OCI-LY7 (cell line): ENCODE data around the gene DCD. TPM values are rescaled to one million over a fixed set of nuclear protein-coding genes. Genes with fewer than 3 reads are reported as not detected.

Experiments
- BruUV-seq: library from RNA; stranded (reverse); fragments of 400-500 nt; replicated peaks from 2 replicates; lab custom pipeline; 2021; lab: Mats Ljungman, UMichigan
- CTCF ChIA-PET: fragments of 300-600 bp; sonication (Branson Sonifier 250); formaldehyde crosslinking; loops from one replicate; lab custom pipeline; 2022; ENCODE audit warnings: antibody characterized with exemption; ENCODE audit not compliant: unreplicated experiment; lab: Charles Lee
- POLR2A ChIA-PET: fragments of 300-600 bp; sonication (Branson Sonifier 250); formaldehyde crosslinking; loops from one replicate; lab custom pipeline; 2022; ENCODE audit warnings: antibody characterized with exemption; lab: Charles Lee
- DNase-seq: peaks from one replicate; pipeline ENCODE4 v3.0.0-alpha.2; 2015; ENCODE audit warnings: low spot score
- H2AFZ ChIP-seq: fragments of 200-600 bp; sonication (generic), shearing (Covaris generic); 2 replicates; pipeline ENCODE4 v1.6.1; 2014; ENCODE audit warnings: mild to moderate bottlenecking, antibody characterized with exemption, low read length, moderate library complexity
- H3K27ac ChIP-seq: fragments of 200-600 bp; sonication (generic); 2 replicates; pipeline ENCODE4 v1.5.1; 2014; ENCODE audit warnings: mixed run types, low read depth, mild to moderate bottlenecking, moderate library complexity, low read length, inconsistent platforms; ENCODE audit not compliant: poor library complexity, severe bottlenecking
- H3K36me3 ChIP-seq: fragments of 200-600 bp; sonication (generic); 2 replicates; pipeline ENCODE4 v1.6.1; 2014; ENCODE audit warnings: mild to moderate bottlenecking, antibody characterized with exemption, low read length, moderate library complexity, mixed read lengths; ENCODE audit not compliant: insufficient read depth
- H3K4me1 ChIP-seq: fragments of 200-600 bp; sonication (generic); 2 replicates; pipeline ENCODE4 v1.5.1; 2014; ENCODE audit warnings: mild to moderate bottlenecking, low read length; ENCODE audit not compliant: insufficient read depth, poor library complexity, severe bottlenecking
- H3K4me2 ChIP-seq: fragments of 200-600 bp; sonication (generic); 2 replicates; pipeline ENCODE4 v1.6.1; 2014; ENCODE audit warnings: mild to moderate bottlenecking, low read length
- H3K4me3 ChIP-seq: fragments of 200-600 bp; sonication (generic); 2 replicates; pipeline ENCODE4 v1.5.1; 2014; ENCODE audit warnings: mild to moderate bottlenecking, low read depth, low read length; ENCODE audit not compliant: poor library complexity, severe bottlenecking
- H3K79me2 ChIP-seq: fragments of 200-600 bp; sonication (generic); 2 replicates; pipeline ENCODE4 v1.6.1; 2016; ENCODE audit warnings: low read depth, mild to moderate bottlenecking, low read length, moderate library complexity, mixed read lengths; ENCODE audit not compliant: insufficient read depth
- H3K9me2 ChIP-seq: fragments of 200-600 bp; sonication (generic); 2 replicates; pipeline ENCODE4 v1.6.1; 2016; ENCODE audit warnings: mild to moderate bottlenecking, low read length, mixed read lengths; ENCODE audit not compliant: insufficient read depth
- H3K9me3 ChIP-seq: fragments of 200-600 bp; sonication (generic); 2 replicates; pipeline ENCODE4 v1.6.1; 2014; ENCODE audit warnings: mild to moderate bottlenecking, mixed run types, low read length, mixed read lengths
- H4K20me1 ChIP-seq: fragments of 200-600 bp; sonication (generic); 2 replicates; pipeline ENCODE4 v1.6.1; 2014; ENCODE audit warnings: mild to moderate bottlenecking, antibody characterized with exemption, low read length, moderate library complexity, mixed read lengths; ENCODE audit not compliant: insufficient read depth
- EZH2phosphoT487 ChIP-seq: fragments of 200-600 bp; sonication (generic); IDR thresholded peaks from 2 replicates; pipeline ENCODE4 v1.6.1; 2018; ENCODE audit warnings: low read depth, borderline replicate concordance, mild to moderate bottlenecking, mixed run types, antibody characterized with exemption, low read length, moderate library complexity, mixed read lengths
- intact Hi-C: fragments of 100-400 bp; cut with micrococcal nuclease; formaldehyde crosslinking; loops from one replicate; pipeline ENCODE4 v1.10.0; 2022; ENCODE audit not compliant: unreplicated experiment
- total RNA-seq, 2 experiments: library from RNA; depleted of rRNA in 1 of 2; stranded (reverse); fragments of >200 nt in 1 of 2; shearing (Covaris generic) in 1 of 2; gene quantifications; 2 replicates each; pipeline ENCODE4 v1.2.3, GENCODE V29; 2014 to 2022
- TF ChIP-seq, protein P1 (sequence below): fragments of 200-600 bp; sonication (generic); conservative IDR thresholded peaks from 2 replicates; pipeline ENCODE4 v1.5.1; 2014; ENCODE audit warnings: mild to moderate bottlenecking, antibody characterized with exemption, low read length, moderate library complexity, mixed read lengths

Gene DCD
- total RNA-seq, 2 experiments from 2014 or later, result not detected

- BruUV-seq, result no TSS peak
Observed at GRCh38 chr12:54689984-54690383, 41.8 kb upstream of the DCD start.

GRCh38 chr12:54689034-54689372 is 40.8 kb upstream of the DCD start:
- Histone ChIP-seq H3K27ac (no peak overlapping the region), H3K79me2 (no peaks in the 10 kb centered on the region), H3K4me3 (no peak overlapping the region), H3K9me2 (no peaks in the 10 kb centered on the region), H3K9me3 (no peaks in the 10 kb centered on the region), H3K36me3 (no peaks in the 10 kb centered on the region), H3K4me2 (no peak overlapping the region), H2AFZ (no peak overlapping the region), H4K20me1 (no peaks in the 10 kb centered on the region), H3K4me1 (no peaks in the 10 kb centered on the region)
- DNase-seq, result no peak
- CTCF ChIA-PET, result no interaction called here
- POLR2A ChIA-PET, result no interaction called here
- intact Hi-C loops, result no loop called here
- BruUV-seq, result no TSS peak
- TF ChIP-seq EZH2phosphoT487, result no peak
- TF ChIP-seq, protein P1, sequence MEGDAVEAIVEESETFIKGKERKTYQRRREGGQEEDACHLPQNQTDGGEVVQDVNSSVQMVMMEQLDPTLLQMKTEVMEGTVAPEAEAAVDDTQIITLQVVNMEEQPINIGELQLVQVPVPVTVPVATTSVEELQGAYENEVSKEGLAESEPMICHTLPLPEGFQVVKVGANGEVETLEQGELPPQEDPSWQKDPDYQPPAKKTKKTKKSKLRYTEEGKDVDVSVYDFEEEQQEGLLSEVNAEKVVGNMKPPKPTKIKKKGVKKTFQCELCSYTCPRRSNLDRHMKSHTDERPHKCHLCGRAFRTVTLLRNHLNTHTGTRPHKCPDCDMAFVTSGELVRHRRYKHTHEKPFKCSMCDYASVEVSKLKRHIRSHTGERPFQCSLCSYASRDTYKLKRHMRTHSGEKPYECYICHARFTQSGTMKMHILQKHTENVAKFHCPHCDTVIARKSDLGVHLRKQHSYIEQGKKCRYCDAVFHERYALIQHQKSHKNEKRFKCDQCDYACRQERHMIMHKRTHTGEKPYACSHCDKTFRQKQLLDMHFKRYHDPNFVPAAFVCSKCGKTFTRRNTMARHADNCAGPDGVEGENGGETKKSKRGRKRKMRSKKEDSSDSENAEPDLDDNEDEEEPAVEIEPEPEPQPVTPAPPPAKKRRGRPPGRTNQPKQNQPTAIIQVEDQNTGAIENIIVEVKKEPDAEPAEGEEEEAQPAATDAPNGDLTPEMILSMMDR, result no peak

More at GRCh38 chr12:54689984-54690383, 41.8 kb upstream of the DCD start:
- Histone ChIP-seq H3K79me2 (no peaks in the 10 kb centered on the region), H3K4me1 (no peaks in the 10 kb centered on the region), H3K9me3 (no peaks in the 10 kb centered on the region), H3K4me3 (no peak overlapping the region), H3K9me2 (no peaks in the 10 kb centered on the region), H3K27ac (no peak overlapping the region), H3K36me3 (no peaks in the 10 kb centered on the region), H2AFZ (no peak overlapping the region), H4K20me1 (no peaks in the 10 kb centered on the region), H3K4me2 (no peak overlapping the region)
- POLR2A ChIA-PET, result interaction anchor here (0.6 to 0.7 kb wide), 2 partner anchors 168 to 298 kb away, joined by 3 read pairs; no protein-coding TSS in a partner anchor
- intact Hi-C loops, result no loop called here
- CTCF ChIA-PET, result no interaction called here
- TF ChIP-seq, protein P1, result peak; percentile 50
- no peak for TF ChIP-seq EZH2phosphoT487
- no peak for DNase-seq

GRCh38 chr12:54688309-54689033 is 40.3 kb upstream of the DCD start:
- Histone ChIP-seq H3K4me3 (no peak overlapping the region), H3K27ac (no peak overlapping the region), H4K20me1 (no peaks in the 10 kb centered on the region), H2AFZ (no peak overlapping the region), H3K79me2 (no peaks in the 10 kb centered on the region), H3K9me2 (no peaks in the 10 kb centered on the region), H3K4me1 (no peaks in the 10 kb centered on the region), H3K4me2 (no peak overlapping the region), H3K36me3 (no peaks in the 10 kb centered on the region), H3K9me3 (no peaks in the 10 kb centered on the region)
- ChIA-PET POLR2A (no interaction called here), CTCF (no interaction called here)
- DNase-seq, result no peak
- intact Hi-C loops, result no loop called here
- TF ChIP-seq EZH2phosphoT487, result no peak
- TF ChIP-seq, protein P1, result no peak
- BruUV-seq, result no TSS peak
